Measurements from ENCODE around the gene FKBP3.

FKBP3 gene

DNA sequence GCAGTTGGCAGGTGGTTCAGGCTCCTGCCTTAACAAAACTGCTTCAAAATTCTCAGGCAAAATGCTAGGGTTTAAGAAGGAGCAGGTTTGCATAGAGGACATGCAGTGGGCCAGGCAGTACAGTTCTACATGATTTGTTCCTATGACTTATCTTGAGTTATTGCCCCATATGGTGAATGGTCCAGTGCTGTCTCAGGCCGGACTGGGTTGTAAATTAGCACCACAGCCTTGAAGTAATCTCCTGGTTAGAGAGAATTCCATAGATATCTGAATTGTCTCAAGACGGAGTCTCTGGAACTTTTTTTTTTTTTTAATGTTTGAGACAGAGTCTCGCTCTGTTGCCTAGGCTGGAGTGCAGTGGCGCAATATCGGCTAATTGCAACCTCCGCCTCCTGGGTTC lies 62.2 kb downstream of the FKBP3 start:
- H3K4me3 Mint-ChIP-seq, result no peak overlapping the region

GRCh38 chr14:45070215-45070614 lies 64.1 kb downstream of the FKBP3 start:
- H3K27ac Mint-ChIP-seq (ENCODE audit: low read depth), result no peak overlapping the region
- H3K4me3 Mint-ChIP-seq, result no peak overlapping the region
- ATAC-seq (replicated peaks; ENCODE audit: extremely low read depth, poor library complexity, severe bottlenecking), result no peak
- H3K4me1 Mint-ChIP-seq, result no peaks in the 10 kb centered on the region
- DNase-seq (ENCODE audit: low spot score in 2 of 2), result no peak
- no peaks in the 10 kb centered on the region for H3K9me3 Mint-ChIP-seq
- no peaks in the 10 kb centered on the region for H3K27me3 Mint-ChIP-seq
- H3K36me3 Mint-ChIP-seq (ENCODE audit: insufficient read depth), result peaks cover 19% of the 10 kb centered on the region

More for the DNA sequence above, 62.2 kb downstream of the FKBP3 start:
- Mint-ChIP-seq H3K27ac (ENCODE audit: low read depth) (no peak overlapping the region), H3K4me1 (no peaks in the 10 kb centered on the region), H3K36me3 (ENCODE audit: insufficient read depth) (peaks cover 19% of the 10 kb centered on the region), H3K9me3 (no peaks in the 10 kb centered on the region), H3K27me3 (no peaks in the 10 kb centered on the region)
- DNase-seq (ENCODE audit: low spot score in 2 of 2), result no peak
- ATAC-seq (replicated peaks; ENCODE audit: extremely low read depth, poor library complexity, severe bottlenecking), result no peak

DNA sequence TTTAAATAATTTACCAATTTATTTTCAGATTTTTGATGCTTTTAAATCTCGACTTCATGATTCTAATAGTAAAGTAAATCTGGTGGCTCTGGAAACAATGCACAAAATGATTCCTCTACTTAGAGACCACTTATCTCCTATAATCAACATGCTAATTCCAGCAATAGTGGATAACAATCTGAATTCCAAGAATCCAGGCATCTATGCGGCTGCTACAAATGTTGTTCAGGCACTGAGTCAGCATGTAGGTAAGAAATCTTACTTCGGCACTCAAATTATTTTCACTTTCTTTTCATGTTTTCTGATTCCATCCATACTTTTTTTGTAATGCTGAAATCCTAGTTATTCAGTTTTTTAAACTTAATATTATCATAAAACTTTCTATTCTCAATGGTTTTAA lies 65.9 kb downstream of the FKBP3 start:
- DNase-seq (ENCODE audit: low spot score in 2 of 2) (no peak), ATAC-seq (replicated peaks; ENCODE audit: extremely low read depth, poor library complexity, severe bottlenecking) (no peak)
- Mint-ChIP-seq H3K4me1 (no peaks in the 10 kb centered on the region), H3K27ac (ENCODE audit: low read depth) (no peak overlapping the region), H3K9me3 (no peaks in the 10 kb centered on the region), H3K36me3 (ENCODE audit: insufficient read depth) (peaks cover 16% of the 10 kb centered on the region), H3K4me3 (no peak overlapping the region), H3K27me3 (no peaks in the 10 kb centered on the region)

DNA sequence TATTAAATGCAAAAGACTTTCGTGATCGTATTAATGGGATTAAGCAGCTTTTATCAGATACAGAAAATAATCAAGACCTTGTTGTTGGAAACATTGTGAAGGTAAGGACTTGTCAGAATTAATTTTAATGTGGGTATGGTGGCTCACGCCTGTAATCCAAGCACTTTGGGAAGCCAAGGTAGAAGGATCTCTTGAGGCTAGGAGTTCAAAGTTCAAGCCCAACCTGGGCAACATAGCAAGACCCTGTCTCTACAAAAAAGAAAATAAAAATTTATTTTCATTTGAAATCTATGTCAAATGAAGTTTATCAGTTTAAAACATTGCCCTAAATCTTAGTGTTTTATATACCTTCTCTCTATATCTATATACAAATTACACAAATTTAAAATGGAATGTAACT lies 67.6 kb downstream of the FKBP3 start:
- H3K9me3 Mint-ChIP-seq, result no peaks in the 10 kb centered on the region
- no peak overlapping the region for H3K4me3 Mint-ChIP-seq
- no peaks in the 10 kb centered on the region for H3K27me3 Mint-ChIP-seq
- ATAC-seq (replicated peaks; ENCODE audit: extremely low read depth, poor library complexity, severe bottlenecking) (no peak), DNase-seq (ENCODE audit: low spot score in 2 of 2) (no peak)
- no peaks in the 10 kb centered on the region for H3K4me1 Mint-ChIP-seq
- H3K36me3 Mint-ChIP-seq (ENCODE audit: insufficient read depth), result peaks cover 11% of the 10 kb centered on the region
- no peak overlapping the region for H3K27ac Mint-ChIP-seq (ENCODE audit: low read depth)

DNA sequence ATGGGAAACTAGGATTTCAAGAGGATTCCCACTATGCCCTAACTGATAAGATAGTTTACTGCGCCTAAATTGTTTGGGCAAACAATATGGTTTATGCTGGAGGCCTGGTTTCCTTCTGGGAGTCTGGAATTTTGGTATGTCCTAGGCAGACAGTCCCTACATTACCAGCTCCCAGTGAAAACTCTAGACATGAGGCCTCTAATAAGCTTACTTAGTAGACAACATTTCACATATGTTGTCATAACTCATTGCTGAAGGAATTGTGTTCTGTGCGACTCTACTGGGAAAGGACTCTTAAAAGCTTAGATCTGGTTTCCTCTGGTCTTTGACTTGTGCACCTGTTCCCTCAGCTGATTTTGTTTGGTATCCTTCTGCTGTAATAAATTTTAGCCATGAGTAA lies 68.3 kb downstream of the FKBP3 start:
- Mint-ChIP-seq H3K9me3 (no peaks in the 10 kb centered on the region), H3K27me3 (no peaks in the 10 kb centered on the region), H3K4me3 (no peak overlapping the region), H3K4me1 (no peaks in the 10 kb centered on the region), H3K27ac (ENCODE audit: low read depth) (no peak overlapping the region), H3K36me3 (ENCODE audit: insufficient read depth) (peaks cover 11% of the 10 kb centered on the region)
- ATAC-seq (replicated peaks; ENCODE audit: extremely low read depth, poor library complexity, severe bottlenecking) (no peak), DNase-seq (ENCODE audit: low spot score in 2 of 2) (no peak)

Data from central memory CD8-positive, alpha-beta T cell (primary cell).